Activated CD4-positive, alpha-beta T cell treated with anti-CD3 and anti-CD28 coated beads, Interleukin-2, amount 50 U/mL, for 4 hours (primary cell): Measurements from ENCODE around the gene INCA1.
A peak's percentile ranks its signal among the peaks of the same experiment; 100 is the strongest.

ENCODE experiments used
- DNase-seq, 2 experiments: peaks; one replicate each; pipeline ENCODE4 v3.0.0-alpha.2; 2020

The INCA1 gene

GRCh38 chr17:5003214-5003867 lies 6.0 kb upstream of the INCA1 start:
- no peak for DNase-seq

- DNase-seq, result no peak
Observed at GRCh38 chr17:5002121-5002788, 4.9 kb upstream of the INCA1 start.

- DNase-seq, result no peak
Observed at GRCh38 chr17:5000237-5000639, 2.9 kb upstream of the INCA1 start.

GRCh38 chr17:4999430-5000093 lies 2.2 kb upstream of the INCA1 start:
- DNase-seq, result no peak

GRCh38 chr17:4998732-4999429 lies 1.6 kb upstream of the INCA1 start:
- no peak for DNase-seq

- DNase-seq, result peak in 1 of 2 experiments; percentile 12
Observed at GRCh38 chr17:4998027-4998731, 857 bp upstream of the INCA1 start.

- no peak for DNase-seq
Observed at GRCh38 chr17:4994081-4994595, 3.2 kb downstream of the INCA1 start.

- DNase-seq, result no peak
Observed at GRCh38 chr17:4987767-4988567, 9.4 kb downstream of the INCA1 start.

- DNase-seq, result peak; percentile 83 to 84
Observed at GRCh38 chr17:4986951-4987766, 10.2 kb downstream of the INCA1 start, which contains the start of gene CAMTA2. Gene CAMTA2, minus strand, starts transcription at chr17:4987675. Its CDS starts 1,453 bp downstream, at chr17:4986222.

GRCh38 chr17:4986403-4986802 lies 10.9 kb downstream of the INCA1 start:
- DNase-seq, result no peak

- no peak for DNase-seq
Observed at GRCh38 chr17:4982305-4982704, 15.0 kb downstream of the INCA1 start.

- no peak for DNase-seq
Observed at GRCh38 chr17:4980644-4981216, 16.6 kb downstream of the INCA1 start.

- DNase-seq, result no peak
Observed at GRCh38 chr17:4978726-4979125, 18.6 kb downstream of the INCA1 start.

- no peak for DNase-seq
Observed at GRCh38 chr17:4974115-4974670, 23.1 kb downstream of the INCA1 start.

- no peak for DNase-seq
Observed at GRCh38 chr17:4973256-4974114, 23.8 kb downstream of the INCA1 start.

- no peak for DNase-seq
Observed at GRCh38 chr17:4972752-4973151, 24.6 kb downstream of the INCA1 start.

GRCh38 chr17:4972322-4972721 lies 25.0 kb downstream of the INCA1 start:
- DNase-seq, result no peak

- DNase-seq, result no peak
Observed at GRCh38 chr17:4971826-4972225, 25.5 kb downstream of the INCA1 start.

GRCh38 chr17:4970273-4970672 lies 27.0 kb downstream of the INCA1 start:
- no peak for DNase-seq
